GM19468 (cell line): ENCODE measurements around the gene CRTC2.
"Not testable (repeated sequence)": the region's sequence is repeated elsewhere in the genome, so short reads cannot be mapped to it uniquely, and the experiment has no call there.

Experiments used
- ATAC-seq: cut with Tn5 transposase; IDR thresholded peaks from one replicate; pipeline ENCODE4 v1.9.1; 2021; ENCODE audit warnings: mild to moderate bottlenecking, moderate library complexity, moderate number of reproducible peaks; ENCODE audit not compliant: unreplicated experiment; ENCODE audit errors: extremely low read depth

CRTC2 gene, protein sequence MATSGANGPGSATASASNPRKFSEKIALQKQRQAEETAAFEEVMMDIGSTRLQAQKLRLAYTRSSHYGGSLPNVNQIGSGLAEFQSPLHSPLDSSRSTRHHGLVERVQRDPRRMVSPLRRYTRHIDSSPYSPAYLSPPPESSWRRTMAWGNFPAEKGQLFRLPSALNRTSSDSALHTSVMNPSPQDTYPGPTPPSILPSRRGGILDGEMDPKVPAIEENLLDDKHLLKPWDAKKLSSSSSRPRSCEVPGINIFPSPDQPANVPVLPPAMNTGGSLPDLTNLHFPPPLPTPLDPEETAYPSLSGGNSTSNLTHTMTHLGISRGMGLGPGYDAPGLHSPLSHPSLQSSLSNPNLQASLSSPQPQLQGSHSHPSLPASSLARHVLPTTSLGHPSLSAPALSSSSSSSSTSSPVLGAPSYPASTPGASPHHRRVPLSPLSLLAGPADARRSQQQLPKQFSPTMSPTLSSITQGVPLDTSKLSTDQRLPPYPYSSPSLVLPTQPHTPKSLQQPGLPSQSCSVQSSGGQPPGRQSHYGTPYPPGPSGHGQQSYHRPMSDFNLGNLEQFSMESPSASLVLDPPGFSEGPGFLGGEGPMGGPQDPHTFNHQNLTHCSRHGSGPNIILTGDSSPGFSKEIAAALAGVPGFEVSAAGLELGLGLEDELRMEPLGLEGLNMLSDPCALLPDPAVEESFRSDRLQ

DNA sequence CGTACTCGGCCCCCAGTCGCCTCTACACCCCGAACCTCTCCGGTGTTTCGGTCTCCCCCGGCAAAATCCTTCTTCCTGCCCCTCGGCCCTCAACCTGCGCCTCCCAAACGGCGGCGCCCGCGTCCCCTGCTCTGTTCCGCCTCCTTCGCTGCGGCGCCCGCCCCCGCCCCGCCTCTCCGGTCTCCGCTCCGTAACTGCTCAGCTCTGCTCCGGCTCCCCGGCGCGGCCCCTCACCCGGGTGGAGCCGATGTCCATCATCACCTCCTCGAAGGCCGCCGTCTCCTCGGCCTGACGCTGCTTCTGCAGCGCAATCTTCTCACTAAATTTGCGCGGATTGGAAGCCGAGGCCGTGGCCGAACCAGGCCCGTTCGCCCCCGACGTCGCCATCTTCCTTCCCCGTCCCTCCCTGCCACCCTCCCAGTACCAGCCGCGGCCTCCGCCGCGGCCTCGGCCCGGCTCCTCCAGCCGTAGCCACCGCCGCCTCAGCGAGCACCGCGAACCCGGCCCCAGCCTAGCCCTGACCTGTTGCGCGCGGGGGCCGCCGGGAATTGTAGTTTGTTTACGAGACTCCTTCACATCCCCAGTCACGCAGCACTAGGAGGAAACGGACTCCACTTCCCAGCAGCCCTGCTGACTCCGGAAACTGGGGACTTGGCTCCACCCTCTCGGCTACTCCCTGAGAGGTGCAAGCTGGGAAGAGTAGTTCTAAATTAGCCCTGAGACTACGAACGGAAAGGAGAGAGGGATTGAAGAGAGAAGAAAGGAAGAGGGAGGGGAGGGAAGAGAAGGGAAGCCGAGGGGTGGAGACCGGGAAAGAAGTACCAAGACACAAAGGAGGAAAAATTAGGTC is at the start of gene CRTC2:
Gene CRTC2, minus strand, starts transcription at position 502 of the 850 bp plus-strand sequence. Its CDS starts 115 bp downstream, at position 387.
- ATAC-seq, result peak; percentile 52

DNA sequence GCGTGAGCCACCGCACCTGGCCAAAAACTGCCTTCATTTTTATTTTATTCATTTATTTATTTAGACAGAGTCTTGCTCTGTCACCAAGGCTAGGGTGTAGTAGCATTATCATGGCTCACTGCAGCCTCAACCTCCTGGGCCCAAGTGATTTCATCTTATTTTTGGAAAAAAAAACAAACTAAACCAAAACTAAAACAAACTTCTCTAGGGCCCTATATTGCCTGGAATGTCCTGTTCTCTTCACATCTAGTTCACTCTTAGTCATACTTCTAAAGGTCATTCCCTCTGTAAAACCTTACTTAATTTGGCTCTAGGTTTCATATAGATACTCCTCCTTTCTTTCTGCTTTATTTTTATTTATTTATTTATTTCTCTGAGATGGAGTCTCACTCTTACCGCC is 47.7 kb upstream of the CRTC2 start:
- ATAC-seq, result no peak

DNA sequence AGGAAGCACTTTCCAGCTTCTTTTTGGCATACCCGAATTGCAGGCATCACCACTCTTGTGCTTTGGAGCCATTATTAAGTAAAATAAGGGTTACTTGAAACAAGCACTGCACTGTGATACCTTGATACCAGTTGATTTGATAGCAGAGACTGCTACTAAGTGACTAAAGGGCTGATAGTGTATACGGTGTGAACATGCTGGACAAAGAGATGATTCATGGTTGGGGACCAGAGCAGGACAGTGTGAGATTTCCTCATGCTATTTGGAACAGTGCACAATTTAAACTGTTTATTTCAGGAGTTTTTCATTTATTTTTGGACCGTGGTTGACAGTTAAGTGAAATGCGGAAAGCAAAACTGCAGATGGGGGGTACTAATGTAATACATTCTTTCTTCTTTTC is 42.0 kb upstream of the CRTC2 start:
- ATAC-seq, result no peak

DNA sequence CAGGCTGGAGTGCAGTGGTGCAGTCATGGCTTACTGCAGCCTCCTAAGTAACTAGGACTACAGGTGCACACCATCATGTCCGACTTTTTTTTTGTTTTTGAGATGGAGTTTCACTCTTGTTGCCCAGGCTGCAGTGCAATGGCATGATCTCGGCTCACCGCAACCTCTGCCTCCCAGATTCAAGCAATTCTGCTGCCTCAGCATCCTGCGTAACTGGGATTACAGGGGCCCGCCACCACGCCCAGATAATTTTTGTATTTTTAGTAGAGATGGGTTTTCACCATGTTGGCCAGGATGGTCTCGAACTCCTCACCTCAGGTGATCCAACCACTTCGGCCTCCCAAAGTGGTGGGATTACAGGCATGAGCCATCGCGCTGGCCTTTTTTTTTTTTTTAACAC is 38.5 kb upstream of the CRTC2 start:
- ATAC-seq, result not testable (repeated sequence)

DNA sequence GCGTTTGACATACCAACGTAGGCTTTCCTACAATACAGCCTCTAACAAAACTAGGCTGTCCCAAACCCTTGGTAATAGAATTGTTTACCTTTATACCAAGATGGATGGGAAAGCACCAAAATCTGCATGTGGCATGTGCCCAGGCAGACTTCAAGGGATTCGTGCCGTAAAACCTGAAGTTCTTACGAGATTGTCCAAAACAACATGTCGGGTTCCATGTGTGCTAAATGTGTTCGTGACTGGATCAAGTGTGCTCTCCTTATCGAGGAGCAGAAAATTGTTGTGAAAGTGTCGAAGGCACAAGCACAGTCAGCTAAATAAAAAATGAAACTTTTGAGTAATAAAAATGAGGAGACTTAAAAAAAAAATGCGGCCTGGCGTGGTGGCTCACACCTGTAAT is 37.2 kb upstream of the CRTC2 start:
- ATAC-seq, result no peak

DNA sequence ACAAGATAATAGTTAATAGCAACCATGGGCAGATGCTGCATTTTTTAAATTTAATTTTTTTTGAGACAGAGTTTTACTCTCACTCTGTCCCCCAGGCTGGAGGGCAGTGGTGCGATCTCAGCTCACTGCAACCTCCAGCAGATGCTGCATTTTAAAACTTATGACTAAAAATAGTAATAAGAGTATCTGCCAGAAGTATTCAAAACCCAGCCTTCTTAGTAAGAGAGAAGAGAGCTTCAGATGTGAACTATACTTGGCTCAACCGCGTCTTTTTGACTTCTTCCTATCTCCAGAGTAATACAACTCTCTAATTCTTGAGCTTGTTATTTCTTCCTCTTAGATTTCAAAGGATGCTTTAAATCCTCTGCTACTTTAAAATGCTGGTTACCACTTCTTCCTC is 36.8 kb upstream of the CRTC2 start:
- ATAC-seq, result no peak

DNA sequence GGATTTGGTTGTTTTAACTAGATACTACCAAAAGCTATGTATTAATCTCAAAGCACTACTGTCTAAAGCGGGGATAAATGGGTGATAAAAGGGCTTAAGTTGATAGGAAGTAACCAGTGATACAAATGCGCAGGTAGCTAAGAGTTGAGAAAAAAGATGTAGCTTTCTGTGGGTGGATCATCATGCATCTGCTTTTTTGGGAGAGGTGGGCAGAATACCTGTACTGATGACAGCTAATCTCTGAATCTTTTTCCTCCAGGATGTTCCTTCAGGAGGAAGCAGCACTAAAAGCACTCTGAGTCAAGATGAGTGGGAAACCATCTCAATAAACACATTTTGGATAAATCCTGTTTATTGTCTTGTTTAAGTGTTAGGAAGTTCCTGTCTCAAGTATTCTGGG is 33.4 kb upstream of the CRTC2 start:
- ATAC-seq, result no peak

DNA sequence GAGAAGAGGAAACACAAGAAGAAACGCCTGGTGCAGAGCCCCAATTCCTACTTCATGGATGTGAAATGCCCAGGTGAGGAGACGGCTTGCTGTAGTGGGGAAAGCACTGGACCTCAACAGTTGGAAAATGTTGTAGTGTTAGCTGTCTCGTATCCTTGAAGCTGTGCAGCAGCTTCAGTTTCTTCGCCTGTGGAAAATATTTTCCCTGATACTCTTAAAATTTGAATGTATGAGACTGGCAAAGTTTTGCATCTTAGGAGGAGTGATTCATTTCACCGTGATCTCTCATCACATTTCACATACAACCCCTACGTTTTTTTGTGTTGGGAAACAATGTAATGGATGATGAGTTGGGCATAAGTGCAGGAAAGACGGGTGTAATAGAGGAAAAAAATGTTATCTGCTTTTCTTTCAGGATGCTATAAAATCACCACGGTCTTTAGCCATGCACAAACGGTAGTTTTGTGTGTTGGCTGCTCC is 32.8 kb upstream of the CRTC2 start:
- ATAC-seq, result no peak

DNA sequence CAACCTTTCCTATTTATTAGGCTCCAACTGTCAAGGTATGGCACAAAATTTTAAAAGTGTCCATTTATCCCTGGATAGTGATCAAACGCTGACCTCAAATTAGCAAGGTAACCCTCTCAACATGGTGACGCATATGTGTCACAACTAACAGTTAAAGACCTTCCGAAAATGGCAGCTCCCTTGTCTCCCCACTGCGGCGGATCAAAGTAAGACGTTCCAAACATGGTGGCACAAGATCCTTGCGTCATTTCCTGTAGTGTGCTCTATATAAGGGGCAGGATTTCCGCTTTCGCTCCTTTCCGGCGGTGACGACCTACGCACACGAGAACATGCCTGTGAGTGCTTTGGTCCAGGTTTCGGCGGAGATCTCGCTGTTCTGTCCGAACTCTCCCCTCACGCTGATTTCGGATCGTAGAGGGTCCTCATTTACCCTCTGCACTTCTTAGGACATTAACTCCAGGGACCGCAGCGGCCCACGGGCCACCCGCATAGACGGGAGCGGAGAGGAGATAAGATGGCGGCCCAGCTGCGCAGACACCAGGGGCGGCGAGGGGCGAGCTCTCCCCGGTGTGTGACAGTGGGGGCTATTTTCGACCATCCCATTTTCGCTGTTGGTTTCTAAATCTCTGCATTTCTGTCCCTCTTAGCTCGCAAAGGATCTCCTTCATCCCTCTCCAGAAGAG is 32.2 kb upstream of the CRTC2 start, which contains the start of gene RPS27:
Gene RPS27, plus strand, starts transcription at position 295 of the 683 bp plus-strand sequence. Its CDS starts 35 bp downstream, at position 330.
- ATAC-seq, result peak; percentile 54

DNA sequence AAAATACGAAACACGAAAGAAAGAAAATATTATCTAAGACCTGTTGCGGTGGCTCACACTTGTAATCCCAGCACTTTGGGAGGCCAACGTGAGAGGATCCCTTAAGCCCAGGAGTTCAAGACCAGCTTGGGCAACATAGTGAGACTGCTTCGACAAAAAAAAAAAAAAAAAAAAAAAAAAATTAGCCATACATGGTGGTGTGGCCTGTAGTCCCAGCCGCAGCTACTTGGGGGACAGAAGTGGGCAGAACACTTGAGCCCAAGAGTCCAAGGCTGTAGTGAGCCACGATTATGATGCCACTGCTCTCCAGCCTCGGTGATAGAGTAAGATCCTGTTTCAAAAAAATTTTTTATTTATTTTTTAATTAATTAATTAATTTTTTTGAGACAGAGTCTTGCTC is 29.2 kb upstream of the CRTC2 start:
- ATAC-seq, result no peak

DNA sequence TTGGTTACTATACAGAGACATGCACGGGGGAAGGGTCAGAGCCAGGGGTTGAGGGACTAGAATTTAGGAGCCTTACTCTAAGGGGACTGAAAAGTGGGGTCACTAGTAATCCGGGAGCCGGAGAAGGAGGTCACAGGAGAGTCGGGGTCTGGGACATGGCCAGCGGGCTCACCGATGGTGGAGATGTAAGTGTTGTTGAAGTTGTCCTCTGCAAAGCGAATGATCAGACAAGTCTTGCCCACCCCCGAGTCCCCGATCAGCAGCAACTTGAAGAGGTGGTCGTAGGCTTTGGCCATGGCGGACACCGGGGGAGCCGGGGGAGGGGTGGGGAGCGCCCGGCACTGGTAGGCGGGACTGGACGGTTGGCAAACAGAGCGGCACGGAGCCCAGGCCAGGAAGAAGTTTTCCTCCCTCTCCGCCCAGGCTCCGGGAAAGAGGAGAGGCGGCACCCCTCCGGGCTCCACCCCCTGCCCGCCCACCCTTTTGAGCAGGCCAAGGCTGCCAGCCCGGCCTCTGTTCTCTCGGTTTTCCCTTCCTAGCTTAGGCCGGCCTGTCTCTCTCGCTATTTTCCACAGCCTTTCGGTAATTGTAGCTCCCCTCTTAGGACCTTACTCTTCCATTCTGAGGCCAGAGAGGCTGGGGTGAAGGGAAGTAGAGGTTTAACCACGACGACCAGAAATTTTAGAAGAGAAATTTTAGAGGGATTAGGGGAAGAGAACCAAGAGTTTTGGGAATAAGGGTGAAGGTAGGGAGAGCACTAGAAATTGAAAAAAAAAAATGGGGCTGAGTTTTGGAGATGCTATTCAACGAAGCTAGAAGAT is 27.7 kb upstream of the CRTC2 start, which contains the start of gene RAB13:
Gene RAB13, minus strand, starts transcription at position 399 of the 821 bp plus-strand sequence. Its CDS starts 103 bp downstream, at position 296.
- no peak for ATAC-seq

DNA sequence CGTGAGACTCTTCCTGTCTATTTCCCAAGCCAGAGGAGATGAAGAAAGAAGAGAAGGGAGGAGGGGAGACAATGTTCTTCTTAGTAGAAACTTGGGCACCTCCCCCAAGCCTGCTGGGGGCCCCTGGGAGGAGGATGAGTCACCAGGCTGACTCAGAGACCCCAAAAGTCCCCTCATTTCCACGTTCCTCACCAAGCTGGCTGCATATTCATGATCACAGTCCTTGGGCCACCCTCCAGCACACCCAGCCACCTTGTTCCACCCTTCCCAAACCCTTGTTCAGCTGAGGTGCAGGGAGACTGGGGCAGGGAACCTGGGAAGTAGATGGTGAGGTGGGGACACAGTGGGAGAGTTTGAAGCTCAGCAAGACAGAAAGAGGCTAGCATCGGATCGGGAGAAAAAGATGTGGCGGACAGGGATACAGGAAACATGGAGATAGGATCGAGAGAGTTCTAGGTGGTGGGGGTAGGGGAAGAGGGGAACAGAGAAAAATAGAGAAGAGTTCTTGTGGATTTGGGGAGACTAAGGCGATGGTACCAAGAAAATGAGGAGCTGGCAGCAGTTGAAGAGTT is 27.0 kb upstream of the CRTC2 start:
- ATAC-seq, result no peak

DNA sequence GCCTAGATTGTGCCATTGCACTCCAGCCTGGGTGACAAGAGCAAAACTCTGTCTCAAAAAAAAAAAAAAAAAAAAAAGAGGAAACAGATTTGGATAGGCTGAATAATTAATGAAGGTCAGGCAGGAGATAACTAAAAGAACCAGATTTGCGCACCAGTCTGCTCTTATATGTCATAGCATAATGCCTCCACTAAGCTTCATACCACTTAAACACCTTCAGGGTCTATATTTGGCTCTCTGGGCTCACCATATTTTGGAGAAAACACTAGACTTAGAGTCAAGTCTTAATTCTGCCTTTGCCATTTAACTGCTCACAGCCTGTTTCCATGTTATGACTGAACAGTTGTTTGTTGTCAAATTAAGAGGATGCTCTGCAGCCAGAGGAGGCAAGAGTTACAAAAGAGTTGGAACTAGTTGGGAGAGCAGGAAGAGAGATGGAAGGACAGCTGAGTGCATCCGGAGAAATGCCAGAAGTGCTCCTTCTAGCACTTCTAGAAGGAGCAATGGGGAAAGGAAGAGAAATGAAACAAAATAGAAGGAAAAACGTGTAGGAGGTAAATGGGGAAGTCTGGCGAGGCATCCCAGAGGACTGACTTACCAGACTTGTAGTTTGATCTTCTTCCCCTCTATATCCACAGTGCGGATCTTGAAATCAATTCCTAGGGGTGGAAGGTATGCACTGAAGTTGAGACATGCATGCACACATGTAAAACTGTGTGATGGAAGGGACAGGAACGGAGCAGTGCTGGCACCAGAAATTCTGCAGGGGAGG is 25.9 kb upstream of the CRTC2 start:
- no peak for ATAC-seq

DNA sequence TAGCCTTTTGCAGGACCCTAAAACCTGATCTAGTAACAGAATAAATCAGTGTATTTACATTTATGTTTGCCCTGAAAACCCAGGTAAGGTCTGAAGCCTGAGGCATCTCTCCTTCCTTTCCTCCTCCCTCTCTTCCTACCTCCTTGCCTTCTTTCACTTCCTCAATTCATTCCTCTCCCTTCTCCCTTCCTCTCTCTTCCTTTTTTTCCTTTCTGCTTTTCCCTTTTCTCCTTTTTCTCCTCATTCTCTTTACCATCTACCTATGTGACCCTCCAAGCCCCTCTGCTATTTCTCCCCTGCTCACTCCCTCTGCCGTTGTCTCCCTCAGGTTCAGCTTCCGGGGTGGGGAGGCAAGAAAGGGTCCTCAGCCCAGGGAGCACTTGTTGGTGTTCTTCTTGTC is 23.3 kb upstream of the CRTC2 start:
- not testable (repeated sequence) for ATAC-seq

DNA sequence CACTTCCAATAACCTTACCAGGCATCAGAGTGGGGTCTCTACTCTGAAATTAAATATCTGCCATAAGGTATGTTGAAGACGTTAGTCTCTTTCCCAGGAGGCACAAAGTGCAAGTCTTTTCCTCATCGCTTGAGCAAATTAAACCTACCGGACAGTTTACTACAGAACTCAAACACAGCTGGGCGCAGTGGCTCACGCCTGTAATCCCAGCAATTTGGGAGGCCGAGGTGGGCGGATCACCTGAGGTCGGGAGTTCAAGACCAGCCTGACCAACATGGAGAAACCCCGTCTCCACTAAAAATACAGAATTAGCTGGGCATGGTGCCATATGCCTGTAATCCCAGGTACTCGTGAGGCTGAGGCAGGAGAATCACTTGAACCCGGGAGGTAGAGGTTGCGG is 20.7 kb upstream of the CRTC2 start:
- ATAC-seq, result not testable (repeated sequence)

DNA sequence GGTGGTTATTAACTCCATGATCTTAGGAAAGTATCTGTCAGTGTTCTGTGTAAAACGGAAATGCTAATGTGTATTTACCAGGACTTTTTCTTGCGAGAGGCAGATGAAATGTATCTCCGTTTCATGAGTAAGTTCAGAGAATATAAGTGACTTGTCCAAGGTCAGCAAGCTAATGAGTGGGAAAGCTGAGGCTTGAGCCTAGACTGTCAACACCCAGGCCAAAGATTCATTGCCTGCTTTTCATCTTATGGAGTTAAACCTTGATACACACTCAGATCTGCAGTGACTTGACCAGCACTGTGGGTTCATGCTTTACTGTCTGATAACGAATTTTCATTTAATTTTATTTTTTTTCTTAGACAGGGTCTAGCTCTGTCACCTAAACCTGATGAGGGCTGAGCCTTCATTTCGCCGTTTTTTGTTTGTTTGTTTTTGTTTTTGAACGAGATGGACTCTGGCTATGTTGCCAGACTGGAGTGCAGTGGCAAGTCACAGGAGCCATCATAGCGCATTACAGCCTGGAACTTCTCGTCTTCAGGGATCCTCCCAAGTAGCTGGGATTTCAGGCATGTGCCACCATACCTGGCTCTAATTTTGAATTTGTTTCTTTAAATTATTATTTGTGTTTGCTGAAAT is 20.0 kb upstream of the CRTC2 start:
- ATAC-seq, result no peak
